ENCODE measurements around the gene H6PD. TPM values are rescaled to one million over a fixed set of nuclear protein-coding genes. Genes with fewer than 3 reads are reported as not detected.

H6PD gene
- total RNA-seq, 1 donor from 2014 or later = 37.0 TPM

DNA sequence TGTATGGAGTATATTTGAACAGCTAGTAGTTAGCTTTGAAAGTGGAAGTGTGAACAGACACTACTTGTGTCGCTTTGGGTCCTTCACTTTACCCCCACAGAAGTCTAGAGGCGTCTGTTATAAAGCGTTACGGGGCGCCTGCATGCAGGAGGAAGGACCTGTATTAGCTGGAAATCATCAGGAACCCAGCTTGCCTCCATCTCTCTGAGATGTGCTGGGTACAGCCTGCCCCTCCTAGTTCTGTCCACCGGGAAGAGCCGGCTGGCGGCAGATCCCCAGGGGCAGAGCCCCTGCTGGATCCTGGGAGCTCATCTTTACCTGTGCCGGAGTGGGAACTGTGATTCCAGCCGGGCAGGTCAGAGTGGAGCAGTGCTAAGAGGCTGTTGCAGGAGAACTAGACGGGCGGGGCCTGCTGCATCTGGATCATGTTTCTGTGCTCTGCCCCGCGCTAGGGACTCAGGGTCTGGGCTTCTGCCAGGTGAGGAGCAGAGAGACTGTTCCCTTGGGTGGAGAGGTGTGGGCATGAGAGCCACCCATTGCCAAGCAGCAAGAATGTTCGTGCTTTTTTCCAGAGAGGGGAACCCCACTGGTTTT is 35.8 kb downstream of the H6PD start:
- Mint-ChIP-seq H3K36me3 (ENCODE audit: low read depth) (peaks cover 2% of the 10 kb centered on the region), H3K4me1 (ENCODE audit: low read depth) (peaks cover 48% of the 10 kb centered on the region), H3K27me3 (ENCODE audit: low read depth) (no peaks in the 10 kb centered on the region), H3K9me3 (ENCODE audit: low read depth) (no peaks in the 10 kb centered on the region), H3K4me3 (ENCODE audit: unreplicated experiment) (no peak overlapping the region), H3K27ac (ENCODE audit: unreplicated experiment) (peak overlapping the region; percentile 14)
- TF ChIP-seq CTCF (IDR thresholded peaks at IDR 0.05) = no peak
- DNase-seq (ENCODE audit: low spot score) = no peak

DNA sequence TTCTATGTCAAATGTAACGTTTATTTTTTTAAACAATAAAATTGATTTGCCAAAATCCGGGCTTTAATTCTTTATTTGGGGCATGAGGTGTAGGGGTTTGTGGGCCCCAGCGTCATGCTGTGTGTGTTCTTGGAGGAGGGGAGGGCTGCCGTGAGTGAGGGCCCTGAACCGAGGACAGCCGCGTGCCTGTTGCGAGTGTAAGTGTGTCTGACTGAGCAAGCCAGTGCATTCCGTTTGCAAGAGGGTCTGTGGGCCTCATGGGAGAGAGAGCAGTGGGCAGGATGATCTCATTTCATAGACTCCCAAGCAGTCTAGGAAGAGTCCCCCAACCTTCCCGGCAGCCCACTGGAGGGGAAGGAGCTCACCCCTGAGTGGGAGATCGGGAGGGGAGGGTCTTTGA is 36.7 kb downstream of the H6PD start:
- TF ChIP-seq CTCF (IDR thresholded peaks at IDR 0.05) = no peak
- no peaks in the 10 kb centered on the region for H3K9me3 Mint-ChIP-seq (ENCODE audit: low read depth)
- peak overlapping the region; percentile 59 for H3K27ac Mint-ChIP-seq (ENCODE audit: unreplicated experiment)
- peaks cover 2% of the 10 kb centered on the region for H3K36me3 Mint-ChIP-seq (ENCODE audit: low read depth)
- peaks cover 56% of the 10 kb centered on the region for H3K4me1 Mint-ChIP-seq (ENCODE audit: low read depth)
- no peaks in the 10 kb centered on the region for H3K27me3 Mint-ChIP-seq (ENCODE audit: low read depth)
- H3K4me3 Mint-ChIP-seq (ENCODE audit: unreplicated experiment) = no peak overlapping the region
- DNase-seq (ENCODE audit: low spot score) = no peak

DNA sequence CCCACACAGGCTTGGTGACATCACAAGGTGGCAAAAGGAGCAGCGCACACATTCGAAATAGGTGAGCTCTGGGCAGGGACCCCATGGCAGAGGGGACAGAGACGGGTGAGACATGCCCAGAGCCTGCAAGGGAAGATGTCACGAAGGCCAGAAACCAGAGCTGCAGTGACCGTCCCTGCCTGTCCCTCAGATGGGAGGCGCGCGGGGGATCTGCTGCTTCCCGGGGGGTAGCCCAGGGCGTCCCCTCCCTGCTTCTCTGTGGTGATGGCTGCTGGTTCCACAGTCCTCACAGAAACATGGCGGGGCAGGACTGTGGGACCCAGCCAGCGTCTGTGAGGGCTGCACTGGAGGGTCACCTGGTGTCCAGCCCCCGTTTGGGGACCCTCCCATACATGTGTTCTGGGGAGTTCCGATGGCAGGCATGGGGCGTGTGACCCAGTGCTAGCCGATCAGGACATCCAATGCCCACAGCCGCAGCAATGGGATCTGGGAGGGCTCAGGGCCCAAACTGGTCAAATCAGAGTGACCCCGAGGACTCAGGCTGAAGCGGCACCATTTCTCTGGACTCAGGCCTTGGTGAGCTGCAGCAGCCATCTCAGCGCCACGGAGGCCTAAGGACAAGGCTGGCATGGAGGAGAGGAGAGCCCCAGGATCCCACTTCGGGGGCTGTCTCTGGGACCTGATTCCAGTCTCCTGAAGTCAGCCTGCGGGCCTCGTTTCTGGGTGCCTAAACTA is 37.5 kb downstream of the H6PD start:
- H3K36me3 Mint-ChIP-seq (ENCODE audit: low read depth) = peaks cover 2% of the 10 kb centered on the region

GRCh38 chr1:9273177-9273576 is 38.6 kb downstream of the H6PD start:
- H3K4me1 Mint-ChIP-seq (ENCODE audit: low read depth) = peaks cover 46% of the 10 kb centered on the region
- no peak for DNase-seq (ENCODE audit: low spot score)
- no peak overlapping the region for H3K27ac Mint-ChIP-seq (ENCODE audit: unreplicated experiment)
- no peaks in the 10 kb centered on the region for H3K9me3 Mint-ChIP-seq (ENCODE audit: low read depth)
- no peak overlapping the region for H3K4me3 Mint-ChIP-seq (ENCODE audit: unreplicated experiment)
- H3K27me3 Mint-ChIP-seq (ENCODE audit: low read depth) = no peaks in the 10 kb centered on the region
- H3K36me3 Mint-ChIP-seq (ENCODE audit: low read depth) = peaks cover 2% of the 10 kb centered on the region
- TF ChIP-seq CTCF (IDR thresholded peaks at IDR 0.05) = peak; percentile 15

More for the DNA sequence above, 37.5 kb downstream of the H6PD start:
- Mint-ChIP-seq H3K9me3 (ENCODE audit: low read depth) (no peaks in the 10 kb centered on the region), H3K4me3 (ENCODE audit: unreplicated experiment) (no peak overlapping the region), H3K27me3 (ENCODE audit: low read depth) (no peaks in the 10 kb centered on the region), H3K27ac (ENCODE audit: unreplicated experiment) (no peak overlapping the region), H3K4me1 (ENCODE audit: low read depth) (peaks cover 51% of the 10 kb centered on the region)
- no peak for TF ChIP-seq CTCF (IDR thresholded peaks at IDR 0.05)
- no peak for DNase-seq (ENCODE audit: low spot score)

DNA sequence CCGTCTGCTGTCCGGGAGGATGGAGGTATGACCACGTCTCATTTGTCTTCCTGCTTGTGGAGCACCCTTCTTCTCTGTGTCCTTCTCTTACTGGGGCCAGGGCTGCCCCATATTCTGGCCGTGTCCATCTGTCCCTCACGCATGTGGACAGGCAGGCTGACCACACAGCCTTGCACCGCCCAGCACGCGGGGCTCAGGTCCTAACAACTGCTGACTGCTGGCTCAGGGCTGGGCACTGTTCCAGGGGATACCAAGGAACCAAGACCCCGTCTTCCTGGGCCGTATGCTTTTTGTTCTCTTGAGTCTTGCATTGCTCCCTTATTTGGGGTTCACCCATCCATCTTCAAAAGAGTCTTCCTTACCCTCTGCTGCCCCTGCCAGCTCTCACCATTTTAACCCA is 40.6 kb downstream of the H6PD start:
- TF ChIP-seq CTCF (IDR thresholded peaks at IDR 0.05) = no peak
- no peak for DNase-seq (ENCODE audit: low spot score)
- Mint-ChIP-seq H3K4me3 (ENCODE audit: unreplicated experiment) (no peak overlapping the region), H3K4me1 (ENCODE audit: low read depth) (peaks cover 45% of the 10 kb centered on the region), H3K9me3 (ENCODE audit: low read depth) (no peaks in the 10 kb centered on the region), H3K36me3 (ENCODE audit: low read depth) (peaks cover 2% of the 10 kb centered on the region), H3K27me3 (ENCODE audit: low read depth) (no peaks in the 10 kb centered on the region), H3K27ac (ENCODE audit: unreplicated experiment) (peak overlapping the region; percentile 33)

Data from chondrocyte (in vitro differentiated cells).